HG03457 (cell line): ENCODE data around the gene ST6GAL1.
"Not testable (repeated sequence)": the region's sequence is repeated elsewhere in the genome, so short reads cannot be mapped to it uniquely, and the experiment has no call there.

Source experiments
- ATAC-seq: cut with Tn5 transposase; IDR thresholded peaks from one replicate; pipeline ENCODE4 v1.9.1; 2021; ENCODE audit warnings: moderate number of reproducible peaks; ENCODE audit not compliant: unreplicated experiment

The ST6GAL1 gene

DNA sequence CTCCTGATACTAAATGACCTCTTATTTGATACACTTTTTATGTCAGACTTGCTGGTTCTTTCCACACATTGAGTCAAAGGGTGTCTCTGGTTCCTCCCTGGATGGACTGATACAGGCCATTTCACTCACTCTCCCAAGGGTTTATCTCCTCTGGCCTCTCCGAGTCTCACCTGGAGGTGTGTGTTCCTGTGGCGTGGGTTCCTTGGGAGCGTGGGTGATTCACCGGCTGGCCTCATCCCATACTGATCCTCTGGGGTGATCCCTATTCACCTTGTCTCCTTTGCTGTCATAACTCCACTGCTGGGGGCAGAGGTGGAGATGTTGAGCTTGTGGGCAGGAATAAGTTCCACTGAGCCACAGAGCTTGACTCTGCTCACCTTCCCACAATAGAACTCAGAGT lies 61.1 kb downstream of the ST6GAL1 start:
- ATAC-seq, result no peak

DNA sequence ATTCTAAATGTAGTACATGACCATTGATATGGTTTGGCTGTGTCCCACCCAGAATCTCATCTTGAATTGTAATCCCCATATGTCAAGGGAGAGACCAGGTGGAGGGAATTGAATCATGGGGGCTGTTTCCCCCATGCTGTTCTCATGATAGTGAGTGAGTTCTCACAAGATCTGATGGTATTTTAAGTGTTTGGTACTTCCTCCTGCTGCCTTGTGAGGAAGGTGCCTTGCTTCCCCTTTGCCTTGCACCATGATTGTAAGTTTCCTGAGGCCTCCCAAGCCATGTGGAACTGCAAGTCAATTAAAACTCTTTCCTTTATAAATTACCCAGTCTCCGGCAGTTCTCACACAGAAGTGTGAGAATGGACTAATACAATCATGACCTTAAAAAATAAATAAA lies 61.8 kb downstream of the ST6GAL1 start:
- ATAC-seq, result not testable (repeated sequence)

DNA sequence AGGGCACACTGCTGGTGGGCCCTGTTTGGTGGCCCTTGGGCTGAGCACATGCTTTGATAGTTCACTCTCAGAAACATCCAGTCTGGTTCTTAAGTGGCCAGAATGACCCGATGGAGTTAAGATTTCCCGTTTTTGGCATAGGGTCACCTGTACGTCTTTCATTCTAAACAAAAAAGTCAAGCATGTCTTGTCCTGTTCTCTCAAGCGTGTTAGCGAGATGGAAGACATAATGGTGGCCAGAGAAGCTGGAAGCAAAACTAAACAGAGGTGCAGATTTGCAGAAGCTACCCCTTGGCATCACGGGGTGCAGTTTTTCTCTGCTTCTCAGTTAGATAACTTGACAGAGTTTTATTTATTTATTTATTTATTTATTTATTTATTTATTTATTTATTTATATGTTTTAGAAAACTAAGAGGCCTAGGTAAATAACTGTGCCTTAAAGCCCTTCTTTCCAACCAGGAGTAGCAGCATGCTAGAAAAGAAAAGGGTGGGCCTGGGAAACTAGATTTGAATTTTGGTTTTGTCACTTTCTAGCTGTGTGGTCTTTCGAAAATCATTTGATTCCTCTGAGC lies 63.0 kb downstream of the ST6GAL1 start:
- no peak for ATAC-seq

DNA sequence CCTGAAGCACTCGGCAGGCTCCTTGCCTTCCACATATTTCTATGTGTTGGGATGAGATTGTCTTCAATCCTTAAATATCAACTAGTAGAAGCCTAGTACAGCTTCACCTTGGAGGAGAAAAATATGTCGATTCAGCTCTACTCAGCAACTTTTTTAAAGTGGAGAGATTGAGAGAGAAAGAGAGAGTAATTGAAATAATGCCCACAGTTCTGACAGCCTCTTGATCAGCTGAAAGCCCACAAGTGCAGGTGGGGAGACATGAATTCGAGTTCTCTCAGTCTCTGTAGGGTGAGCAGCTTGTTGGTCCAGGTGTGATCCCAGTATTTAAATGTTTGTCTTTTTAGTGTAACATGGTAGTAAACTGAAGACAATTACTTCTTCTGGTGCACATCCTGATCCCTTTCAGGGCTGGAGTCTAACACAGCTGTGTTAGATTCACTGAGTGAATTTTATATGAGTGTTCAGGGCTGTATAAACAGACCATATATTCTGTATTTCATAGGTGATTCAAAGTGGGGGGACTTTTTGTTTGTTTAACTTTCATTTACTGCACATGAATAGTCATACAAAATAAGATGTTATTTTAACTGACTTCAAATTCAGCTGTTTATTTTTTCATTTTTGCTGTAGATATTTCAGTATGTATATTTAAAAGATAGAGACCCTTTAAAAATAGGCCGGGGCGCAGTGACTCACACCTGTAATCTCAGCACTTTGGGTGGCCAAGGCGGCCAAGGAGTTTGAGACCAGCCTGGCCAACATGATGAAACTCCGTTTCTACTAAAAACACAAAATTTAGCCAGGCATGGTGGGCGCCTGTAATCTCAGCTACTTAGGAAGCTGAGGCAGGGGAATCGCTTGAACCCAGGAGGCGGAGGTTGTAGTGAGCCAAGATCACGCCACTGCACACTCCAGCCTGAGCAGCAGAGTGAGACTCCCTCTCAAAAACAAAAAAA lies 64.0 kb downstream of the ST6GAL1 start:
- no peak for ATAC-seq

DNA sequence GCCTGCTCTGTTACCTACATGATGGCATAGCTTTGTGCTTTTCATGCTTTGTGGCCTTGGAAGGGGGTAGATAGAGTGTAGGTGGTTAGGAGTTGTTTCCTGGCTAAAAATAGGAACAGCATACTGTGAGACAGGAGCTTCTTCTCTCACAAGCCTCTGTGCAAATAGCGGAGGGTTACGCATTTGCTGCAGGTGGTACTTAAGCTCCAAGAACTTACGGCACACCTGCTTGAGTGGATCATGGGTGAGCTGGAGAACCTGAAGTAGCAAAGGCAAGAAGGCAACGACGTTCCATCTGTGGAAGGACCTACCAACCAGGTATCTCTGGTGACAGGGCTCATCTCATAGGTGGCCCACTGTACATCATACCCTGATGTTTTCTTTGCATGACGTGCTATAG lies 66.0 kb downstream of the ST6GAL1 start:
- no peak for ATAC-seq

DNA sequence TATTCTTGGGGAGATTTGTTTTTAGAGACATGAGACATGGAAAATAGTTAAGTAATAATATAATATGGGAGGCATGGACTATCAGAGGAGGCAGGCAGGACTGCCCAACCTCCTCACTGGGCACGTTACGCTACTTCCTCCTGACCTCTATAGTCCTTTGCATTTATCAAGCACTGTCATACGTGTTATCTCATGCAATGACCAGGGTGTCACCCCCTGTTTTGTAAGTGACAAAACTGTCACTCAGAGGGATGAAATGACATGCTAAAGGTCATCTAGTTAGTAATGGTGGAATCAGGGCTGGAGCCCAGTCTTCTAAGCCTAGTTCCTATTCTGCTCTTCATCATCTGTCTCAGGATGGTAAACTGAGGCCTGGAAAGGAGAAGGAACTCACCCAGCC lies 66.7 kb downstream of the ST6GAL1 start:
- ATAC-seq, result no peak

DNA sequence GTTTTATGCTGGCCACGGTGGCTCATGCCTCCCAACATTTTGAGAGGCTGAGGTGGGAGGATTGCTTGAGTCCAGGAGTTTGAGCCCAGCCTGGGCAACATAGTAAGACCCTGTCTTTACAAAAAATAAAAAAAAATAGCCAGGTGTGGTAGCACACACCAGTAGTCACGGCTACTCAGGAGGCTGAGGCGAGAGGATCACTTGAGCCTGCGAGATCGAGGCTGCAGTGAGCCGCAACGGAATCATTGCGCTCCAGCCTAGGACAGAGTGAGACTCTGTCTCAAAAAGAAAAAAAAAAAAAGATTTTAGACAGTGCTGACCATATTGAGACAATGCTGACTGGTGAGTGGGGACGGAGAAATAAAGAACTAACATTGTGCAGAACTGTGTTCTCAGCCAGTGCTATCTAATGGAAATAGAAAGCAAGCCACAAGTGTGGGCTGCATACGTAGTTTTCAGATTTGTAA lies 67.2 kb downstream of the ST6GAL1 start:
- no peak for ATAC-seq

DNA sequence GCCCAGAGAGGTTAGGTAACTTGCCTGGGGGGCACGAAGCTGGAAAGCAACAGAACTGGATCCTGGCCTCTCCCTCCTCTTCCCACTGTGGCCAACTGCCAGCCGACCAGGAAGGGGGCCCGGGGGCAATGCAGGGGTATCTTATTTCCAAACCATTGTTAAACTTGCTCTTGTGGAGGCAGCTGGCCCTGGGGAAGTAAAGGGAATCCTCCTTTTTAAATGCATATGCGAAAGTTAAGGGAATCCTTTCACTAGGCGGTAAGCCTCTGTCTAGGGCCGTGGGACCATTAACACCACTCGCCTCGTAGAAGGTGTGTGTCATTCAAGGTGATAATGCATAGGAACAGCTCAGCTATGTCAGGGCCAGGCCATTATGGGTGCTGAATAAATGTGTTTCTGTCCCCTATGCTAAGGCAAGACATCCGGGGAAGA lies 68.6 kb downstream of the ST6GAL1 start:
- no peak for ATAC-seq

DNA sequence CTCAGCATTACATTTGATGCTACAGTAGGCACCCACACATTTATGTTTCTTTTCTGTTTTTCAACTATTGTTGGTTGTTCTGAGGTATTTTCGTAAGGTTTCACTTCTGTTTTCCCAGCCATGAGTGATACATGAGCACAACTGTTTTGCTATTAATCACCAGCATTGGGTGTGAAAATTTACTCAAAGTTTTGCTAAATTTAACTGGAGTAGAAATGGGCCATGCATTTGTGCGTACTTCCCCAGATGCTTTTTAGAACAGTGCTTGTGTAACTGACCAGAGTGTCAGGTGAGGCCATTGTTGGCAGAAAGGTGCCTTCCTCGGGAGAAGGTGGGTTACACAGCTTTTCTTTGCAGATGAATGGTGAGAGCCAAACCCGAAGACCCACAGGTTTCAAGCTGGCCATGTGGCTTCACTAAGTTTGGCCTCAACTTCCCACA lies 70.4 kb downstream of the ST6GAL1 start:
- ATAC-seq, result peak; percentile 69

DNA sequence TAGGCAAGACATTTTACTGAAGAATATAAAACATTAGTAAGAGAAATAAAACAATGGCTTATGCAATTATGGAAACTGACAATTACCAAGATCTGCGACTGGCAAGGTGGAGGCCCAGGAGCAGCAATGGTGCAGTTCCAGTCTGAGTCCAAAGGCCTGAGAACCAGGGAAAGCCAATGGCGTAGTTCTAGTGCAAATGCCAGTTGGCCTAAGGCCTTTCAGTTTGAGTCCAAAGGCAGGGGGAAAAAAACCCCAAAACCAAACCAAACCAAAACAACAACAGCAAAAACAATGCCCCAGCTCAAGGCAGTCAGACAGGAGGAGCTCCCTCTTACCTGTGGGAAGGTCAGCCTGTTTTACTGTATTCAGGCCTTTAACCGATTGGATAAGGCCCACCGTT lies 72.6 kb downstream of the ST6GAL1 start:
- no peak for ATAC-seq

DNA sequence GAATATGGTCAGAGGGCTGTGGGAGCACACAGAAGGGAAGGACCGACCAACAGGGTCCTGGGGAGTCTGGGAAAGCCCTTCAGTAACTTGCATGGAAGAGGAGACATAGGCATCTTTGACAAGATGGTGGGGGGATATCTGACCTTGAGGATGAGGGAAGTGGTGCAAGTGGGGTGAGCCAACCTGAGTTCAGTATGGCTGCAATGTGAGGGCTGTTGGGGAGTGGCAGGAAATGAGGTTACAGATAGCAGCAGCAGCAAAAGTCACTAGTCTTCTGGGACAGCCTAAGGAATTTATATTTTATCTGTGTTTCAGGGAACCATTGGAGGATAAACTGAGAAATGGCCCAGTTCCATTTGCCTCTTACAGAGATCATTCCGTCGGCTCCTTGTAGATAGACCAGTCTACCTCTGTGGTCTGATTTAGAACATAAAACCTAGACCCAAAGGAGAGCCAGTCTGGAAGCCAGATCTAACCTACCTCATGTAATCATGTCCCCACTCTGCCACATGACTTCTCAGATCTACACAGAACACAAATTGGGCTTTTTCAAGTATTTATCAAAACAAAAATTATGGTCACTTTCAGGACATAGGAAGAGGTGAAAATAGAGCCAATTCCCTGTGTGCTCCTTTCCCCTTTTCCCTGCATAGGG lies 75.6 kb downstream of the ST6GAL1 start:
- no peak for ATAC-seq

DNA sequence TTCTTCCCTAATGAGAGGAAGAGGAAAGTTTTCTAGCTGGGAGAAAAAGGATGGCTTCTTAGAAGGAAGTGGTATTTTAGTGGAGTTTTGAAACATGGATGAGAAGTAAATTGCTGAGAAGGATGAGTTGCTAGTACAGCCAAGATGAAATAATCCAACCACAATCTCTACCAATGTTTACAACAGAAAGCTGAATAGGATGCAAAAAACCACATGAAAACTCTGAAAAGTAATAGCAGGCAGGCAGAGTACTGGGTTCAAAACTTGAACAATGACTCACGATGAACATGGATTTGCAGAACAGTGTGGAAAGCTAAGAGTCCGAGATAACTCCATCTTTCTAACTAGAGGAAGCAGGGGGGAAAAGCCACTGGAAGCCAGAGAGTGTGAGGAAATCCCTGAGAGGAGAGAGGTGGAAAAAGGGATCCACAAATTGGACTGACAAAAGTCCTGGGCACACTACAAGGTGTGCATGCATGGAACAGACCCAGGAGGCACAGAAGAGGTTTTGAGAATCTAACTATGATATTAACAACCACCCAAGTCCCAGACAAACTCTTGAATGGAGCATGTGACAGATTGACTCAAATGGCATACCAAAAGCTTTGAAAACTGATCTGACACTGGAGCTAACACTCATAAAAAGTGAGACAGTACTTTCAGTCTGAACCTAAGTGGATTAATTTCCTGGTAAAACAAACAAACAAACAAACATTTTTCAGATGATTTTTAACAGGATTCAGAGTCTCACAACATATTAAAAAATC lies 76.7 kb downstream of the ST6GAL1 start:
- ATAC-seq, result no peak

DNA sequence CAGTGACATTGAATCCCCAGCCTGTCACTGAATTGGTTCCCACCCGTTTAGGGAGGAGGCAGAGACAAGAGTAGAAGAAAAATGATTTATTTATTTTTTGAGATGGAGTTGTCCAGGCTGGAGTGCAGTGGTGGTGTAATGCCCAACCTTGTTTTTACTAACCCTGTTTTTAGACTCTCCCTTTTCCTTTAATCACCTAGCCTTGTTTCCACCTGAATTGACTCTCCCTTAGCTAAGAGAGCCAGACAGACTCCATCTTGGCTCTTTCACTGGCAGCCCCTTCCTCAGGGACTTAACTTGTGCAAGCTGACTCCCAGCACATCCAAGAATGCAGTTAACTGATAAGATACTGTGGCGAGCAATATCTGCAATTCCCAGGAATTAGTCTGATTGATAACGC lies 80.1 kb downstream of the ST6GAL1 start:
- not testable (repeated sequence) for ATAC-seq

DNA sequence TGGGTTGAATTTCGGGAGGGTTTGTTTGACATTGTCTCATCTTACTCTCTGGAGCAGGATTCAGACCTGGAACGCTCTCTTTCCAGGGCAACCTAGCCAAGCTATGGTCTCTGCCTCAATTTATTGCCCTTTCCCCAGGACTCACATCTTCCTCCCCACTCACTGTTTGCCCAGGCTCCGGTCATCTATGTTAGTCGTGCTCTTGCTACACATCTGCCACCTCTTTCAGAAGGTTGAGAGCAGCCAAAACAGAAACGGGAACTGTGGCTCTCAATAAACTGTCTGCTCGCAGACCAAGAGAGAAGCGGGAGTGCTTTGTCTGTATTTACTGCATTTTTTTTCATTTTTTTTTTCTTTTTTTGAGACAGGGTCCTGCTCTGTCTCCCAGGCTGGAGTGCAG lies 81.6 kb downstream of the ST6GAL1 start:
- no peak for ATAC-seq

DNA sequence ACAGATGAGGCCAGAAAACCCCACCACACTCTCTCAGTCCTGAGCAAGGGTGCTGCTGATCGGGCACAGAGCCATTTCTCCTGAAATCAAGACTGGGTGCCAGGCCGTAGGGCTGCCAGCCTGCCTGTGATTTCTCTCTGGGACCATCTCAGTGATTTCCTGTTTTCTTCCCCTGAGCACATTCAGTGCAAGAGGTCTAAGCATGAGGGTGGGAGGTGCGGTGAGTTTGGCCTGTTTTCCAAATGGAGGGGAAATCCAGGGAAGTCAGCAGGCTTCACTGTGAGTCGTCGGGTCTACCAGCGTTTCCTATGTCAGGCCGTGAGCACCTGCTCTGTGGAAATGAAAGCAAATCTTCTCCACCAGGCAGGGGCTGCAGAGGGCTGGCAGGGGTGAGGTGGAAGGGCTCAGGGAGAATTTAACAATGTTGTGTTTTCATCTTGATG lies 82.3 kb downstream of the ST6GAL1 start:
- no peak for ATAC-seq

DNA sequence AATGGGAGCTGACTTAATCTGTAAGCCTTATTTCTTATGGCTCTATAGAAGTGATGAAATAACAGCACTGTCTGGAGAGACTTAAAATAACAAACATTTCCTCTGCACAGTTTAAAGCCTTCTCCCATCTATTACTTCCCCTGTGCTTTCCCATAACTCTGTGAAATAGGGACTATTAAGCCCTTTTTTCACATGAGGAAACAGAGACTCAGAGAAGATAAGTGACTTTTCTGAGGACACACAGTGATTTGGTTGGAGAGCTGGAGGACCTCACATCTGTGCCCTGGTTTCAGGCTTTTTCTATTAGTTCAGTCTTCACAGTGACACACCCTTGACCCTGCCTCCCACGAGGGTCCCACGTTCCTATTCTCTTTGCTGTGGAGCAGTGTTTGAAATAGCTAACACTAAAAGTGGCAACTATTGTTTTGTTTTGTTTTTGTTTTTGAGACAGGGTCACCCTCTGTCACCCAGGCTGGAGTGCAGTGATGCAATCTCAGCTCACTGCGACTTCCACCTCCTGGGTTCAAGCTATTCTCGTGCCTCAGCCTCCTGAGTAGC lies 82.9 kb downstream of the ST6GAL1 start:
- ATAC-seq, result no peak

DNA sequence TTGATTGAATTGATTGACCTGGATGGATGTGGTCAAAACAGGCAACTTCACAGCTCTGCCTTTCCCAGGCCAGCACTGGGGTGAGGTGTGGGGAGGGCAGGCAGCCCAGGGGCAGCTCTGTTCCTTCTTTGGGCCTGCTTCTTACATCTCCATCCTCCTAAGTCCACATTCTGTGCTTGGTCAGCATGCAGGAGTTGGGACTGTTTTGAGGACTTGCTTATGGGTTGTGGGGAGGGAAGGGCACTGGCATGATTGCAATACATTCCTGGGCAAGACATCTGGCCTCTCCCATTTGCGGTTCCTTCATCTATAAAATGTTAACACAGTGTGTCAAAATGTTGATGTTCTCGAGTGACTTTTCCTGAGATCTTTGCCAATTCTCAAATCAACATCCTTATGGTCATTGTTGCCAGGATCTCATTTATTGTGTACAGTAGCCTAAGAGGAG lies 84.1 kb downstream of the ST6GAL1 start:
- no peak for ATAC-seq

DNA sequence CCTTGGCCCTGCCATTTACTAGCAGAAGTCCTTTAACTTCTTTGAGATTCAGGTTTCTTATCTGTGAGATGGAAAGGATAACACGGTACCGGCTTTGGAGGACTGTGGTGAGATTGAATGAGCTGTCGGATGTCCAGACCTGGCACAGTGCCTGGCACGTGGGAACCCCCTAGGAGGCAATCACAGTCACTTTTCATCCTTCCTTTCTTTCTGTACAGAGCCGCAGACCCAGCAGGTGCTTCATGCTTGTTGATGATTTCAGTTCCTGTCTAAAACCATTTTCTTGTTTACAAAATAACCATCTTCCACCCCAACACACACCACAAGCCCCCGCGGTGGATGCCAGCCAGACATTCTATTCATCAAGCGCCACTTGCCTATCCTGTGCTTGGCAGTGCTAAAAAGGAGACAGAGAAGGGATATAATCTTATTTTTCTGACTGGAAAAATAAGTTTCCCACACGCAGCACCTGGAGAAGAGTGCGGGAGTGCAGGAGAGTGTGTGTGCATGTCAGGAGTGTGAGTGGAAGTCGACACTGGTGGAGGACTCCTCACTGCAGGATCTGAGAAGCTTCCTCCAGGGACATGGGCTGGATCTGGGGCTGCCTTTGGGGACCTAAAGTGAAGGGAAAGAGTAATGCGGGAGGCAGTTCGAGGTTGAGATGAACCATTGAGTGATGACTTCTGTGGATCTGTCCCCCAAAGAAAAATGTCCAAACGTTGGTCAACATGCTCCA lies 85.7 kb downstream of the ST6GAL1 start:
- ATAC-seq, result peak; percentile 51

DNA sequence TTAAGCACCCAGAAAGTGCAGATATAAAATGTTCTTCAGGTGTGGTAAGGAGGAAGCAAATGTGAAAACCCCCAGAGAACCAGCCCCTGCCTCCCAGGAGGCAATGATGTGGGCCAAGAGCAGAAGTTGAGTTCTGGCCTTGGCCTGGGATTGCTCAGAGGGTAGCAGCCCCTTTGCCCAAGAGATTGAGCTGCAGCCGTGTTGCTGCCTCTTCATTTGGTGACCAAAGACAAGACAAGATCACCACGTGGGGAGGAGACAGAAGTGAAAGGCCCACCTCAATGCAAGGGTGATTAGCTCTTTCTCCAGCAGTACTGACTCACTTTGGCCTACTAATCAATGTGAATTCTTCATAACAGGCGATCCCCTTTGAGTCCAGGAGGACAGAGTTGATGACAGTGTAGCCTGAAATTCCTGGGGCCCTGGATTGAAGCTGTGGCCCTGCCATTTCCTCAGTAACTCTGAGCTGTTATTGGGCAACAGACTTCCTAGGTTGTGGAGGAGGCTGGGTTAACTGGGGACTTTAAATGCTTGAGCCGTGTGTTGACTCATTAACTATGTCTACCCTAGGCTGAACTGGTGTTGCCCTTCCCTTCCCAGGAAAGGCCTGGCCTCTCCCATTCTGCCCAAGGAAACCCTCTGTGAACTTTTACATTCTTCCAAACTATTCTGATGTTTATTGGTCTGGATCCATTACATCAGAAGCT lies 86.5 kb downstream of the ST6GAL1 start:
- no peak for ATAC-seq
